ENCODE data around the gene NKX2-3. TPM values are rescaled to one million over a fixed set of nuclear protein-coding genes. Genes with fewer than 3 reads are reported as not detected.

NKX2-3 gene
- total RNA-seq, 2 experiments from 2014 or later, result not detected

DNA sequence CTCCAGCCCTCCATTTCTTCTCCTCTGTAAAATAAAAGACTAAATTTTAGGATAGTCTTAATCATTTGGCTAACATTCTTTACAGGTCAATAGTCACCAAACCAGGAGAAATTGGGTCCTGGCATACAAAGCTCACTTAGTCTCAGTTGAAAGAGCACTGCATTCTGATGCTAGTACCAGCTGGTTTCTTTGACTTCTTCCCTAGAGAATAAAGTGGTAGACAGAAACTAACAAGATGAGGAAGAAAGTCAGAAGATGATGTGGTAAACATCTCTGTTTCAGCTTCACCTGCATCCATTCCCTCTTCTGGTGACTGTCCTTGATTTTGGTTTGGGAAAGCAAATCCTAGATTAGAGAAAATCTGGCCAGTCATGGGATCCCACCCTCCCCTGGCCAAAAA, 37.2 kb downstream of the NKX2-3 start:
- no TSS peak for BruUV-seq (replicated peaks)
- POLR2A ChIA-PET, result no interaction called here
- no peaks in the 10 kb centered on the region for H3K79me2 ChIP-seq (ENCODE audit: insufficient read depth, low read depth, low read length)
- H3K9me2 ChIP-seq (ENCODE audit: insufficient read depth, low read length), result no peaks in the 10 kb centered on the region
- H2AFZ ChIP-seq (ENCODE audit: low read length), result no peak overlapping the region
- no peak overlapping the region for H3K4me3 ChIP-seq (ENCODE audit: low read depth, low read length, poor library complexity, severe bottlenecking)
- H3K4me1 ChIP-seq (ENCODE audit: insufficient read depth, low read length, poor library complexity, severe bottlenecking), result no peaks in the 10 kb centered on the region
- no peak overlapping the region for H3K27ac ChIP-seq (ENCODE audit: low read depth, low read length, poor library complexity, severe bottlenecking)
- H3K36me3 ChIP-seq (ENCODE audit: insufficient read depth, low read length), result no peaks in the 10 kb centered on the region
- DNase-seq (ENCODE audit: low spot score), result peak; percentile 9
- no peak for TF ChIP-seq EZH2phosphoT487 (IDR thresholded peaks at IDR 0.05; ENCODE audit: borderline replicate concordance, low read depth, low read length)
- TF ChIP-seq, protein P1, sequence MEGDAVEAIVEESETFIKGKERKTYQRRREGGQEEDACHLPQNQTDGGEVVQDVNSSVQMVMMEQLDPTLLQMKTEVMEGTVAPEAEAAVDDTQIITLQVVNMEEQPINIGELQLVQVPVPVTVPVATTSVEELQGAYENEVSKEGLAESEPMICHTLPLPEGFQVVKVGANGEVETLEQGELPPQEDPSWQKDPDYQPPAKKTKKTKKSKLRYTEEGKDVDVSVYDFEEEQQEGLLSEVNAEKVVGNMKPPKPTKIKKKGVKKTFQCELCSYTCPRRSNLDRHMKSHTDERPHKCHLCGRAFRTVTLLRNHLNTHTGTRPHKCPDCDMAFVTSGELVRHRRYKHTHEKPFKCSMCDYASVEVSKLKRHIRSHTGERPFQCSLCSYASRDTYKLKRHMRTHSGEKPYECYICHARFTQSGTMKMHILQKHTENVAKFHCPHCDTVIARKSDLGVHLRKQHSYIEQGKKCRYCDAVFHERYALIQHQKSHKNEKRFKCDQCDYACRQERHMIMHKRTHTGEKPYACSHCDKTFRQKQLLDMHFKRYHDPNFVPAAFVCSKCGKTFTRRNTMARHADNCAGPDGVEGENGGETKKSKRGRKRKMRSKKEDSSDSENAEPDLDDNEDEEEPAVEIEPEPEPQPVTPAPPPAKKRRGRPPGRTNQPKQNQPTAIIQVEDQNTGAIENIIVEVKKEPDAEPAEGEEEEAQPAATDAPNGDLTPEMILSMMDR (conservative IDR thresholded peaks at IDR 0.05; ENCODE audit: low read length), result no peak
- H3K4me2 ChIP-seq (ENCODE audit: low read length), result no peak overlapping the region
- H3K9me3 ChIP-seq (ENCODE audit: low read length), result no peaks in the 10 kb centered on the region
- no peaks in the 10 kb centered on the region for H4K20me1 ChIP-seq (ENCODE audit: insufficient read depth, low read length)
- CTCF ChIA-PET (ENCODE audit: unreplicated experiment), result no interaction called here
- intact Hi-C loops (cut with micrococcal nuclease; ENCODE audit: unreplicated experiment), result no loop called here

DNA sequence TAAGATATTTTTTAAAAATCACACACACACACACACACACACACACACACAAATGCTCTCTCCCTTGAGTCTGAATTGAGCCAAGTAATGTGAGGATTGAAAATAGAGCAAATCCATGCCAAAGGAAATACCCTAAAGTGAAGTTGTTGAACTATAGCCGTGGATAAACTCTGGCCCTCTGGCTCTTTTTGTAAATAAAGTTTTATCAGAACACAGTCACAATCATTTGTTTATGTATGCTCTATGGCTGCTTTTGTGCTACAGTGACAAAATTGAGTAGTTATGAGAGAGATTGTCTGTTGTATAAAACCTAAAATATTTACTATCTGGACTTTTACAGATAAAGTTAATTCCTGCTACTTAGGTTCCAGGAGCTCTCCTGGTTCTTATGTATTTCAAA, 39.1 kb downstream of the NKX2-3 start:
- Histone ChIP-seq H3K4me2 (ENCODE audit: low read length) (no peak overlapping the region), H3K4me1 (ENCODE audit: insufficient read depth, low read length, poor library complexity, severe bottlenecking) (no peaks in the 10 kb centered on the region), H3K4me3 (ENCODE audit: low read depth, low read length, poor library complexity, severe bottlenecking) (no peak overlapping the region), H4K20me1 (ENCODE audit: insufficient read depth, low read length) (no peaks in the 10 kb centered on the region), H3K9me3 (ENCODE audit: low read length) (no peaks in the 10 kb centered on the region), H3K36me3 (ENCODE audit: insufficient read depth, low read length) (no peaks in the 10 kb centered on the region), H3K9me2 (ENCODE audit: insufficient read depth, low read length) (no peaks in the 10 kb centered on the region), H3K79me2 (ENCODE audit: insufficient read depth, low read depth, low read length) (no peaks in the 10 kb centered on the region), H3K27ac (ENCODE audit: low read depth, low read length, poor library complexity, severe bottlenecking) (no peak overlapping the region), H2AFZ (ENCODE audit: low read length) (no peak overlapping the region)
- no peak for DNase-seq (ENCODE audit: low spot score)
- TF ChIP-seq, protein P1 (conservative IDR thresholded peaks at IDR 0.05; ENCODE audit: low read length), result no peak
- TF ChIP-seq EZH2phosphoT487 (IDR thresholded peaks at IDR 0.05; ENCODE audit: borderline replicate concordance, low read depth, low read length), result no peak
- CTCF ChIA-PET (ENCODE audit: unreplicated experiment), result no interaction called here
- intact Hi-C loops (cut with micrococcal nuclease; ENCODE audit: unreplicated experiment), result no loop called here
- POLR2A ChIA-PET, result no interaction called here
- no TSS peak for BruUV-seq (replicated peaks)

DNA sequence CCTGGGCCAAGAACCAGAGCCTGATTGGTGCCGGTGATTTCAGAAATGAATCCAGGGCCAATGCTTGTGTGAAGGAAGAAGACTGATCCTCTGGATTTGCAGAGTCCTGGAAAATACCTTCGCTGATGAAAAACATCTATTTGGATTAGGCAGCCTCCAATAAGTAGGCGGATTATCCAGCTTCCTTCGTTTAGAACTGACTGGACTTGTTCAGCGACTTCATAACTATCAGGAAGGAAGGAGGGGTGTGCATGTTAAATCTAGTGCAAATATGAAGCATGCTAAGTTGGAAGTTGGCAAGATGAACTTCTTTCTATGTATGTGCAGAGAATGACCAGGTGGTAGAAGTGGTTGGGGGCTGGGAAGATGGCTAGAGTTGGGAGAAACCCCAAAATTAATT, 41.0 kb downstream of the NKX2-3 start:
- H3K79me2 ChIP-seq (ENCODE audit: insufficient read depth, low read depth, low read length), result no peaks in the 10 kb centered on the region
- no peaks in the 10 kb centered on the region for H3K9me3 ChIP-seq (ENCODE audit: low read length)
- no TSS peak for BruUV-seq (replicated peaks)
- CTCF ChIA-PET (ENCODE audit: unreplicated experiment), result no interaction called here
- H3K4me1 ChIP-seq (ENCODE audit: insufficient read depth, low read length, poor library complexity, severe bottlenecking), result no peaks in the 10 kb centered on the region
- H3K36me3 ChIP-seq (ENCODE audit: insufficient read depth, low read length), result no peaks in the 10 kb centered on the region
- no peaks in the 10 kb centered on the region for H4K20me1 ChIP-seq (ENCODE audit: insufficient read depth, low read length)
- no peaks in the 10 kb centered on the region for H3K9me2 ChIP-seq (ENCODE audit: insufficient read depth, low read length)
- H3K4me3 ChIP-seq (ENCODE audit: low read depth, low read length, poor library complexity, severe bottlenecking), result no peak overlapping the region
- TF ChIP-seq, protein P1 (conservative IDR thresholded peaks at IDR 0.05; ENCODE audit: low read length), result no peak
- TF ChIP-seq EZH2phosphoT487 (IDR thresholded peaks at IDR 0.05; ENCODE audit: borderline replicate concordance, low read depth, low read length), result no peak
- intact Hi-C loops (cut with micrococcal nuclease; ENCODE audit: unreplicated experiment), result no loop called here
- POLR2A ChIA-PET, result no interaction called here
- no peak overlapping the region for H2AFZ ChIP-seq (ENCODE audit: low read length)
- H3K4me2 ChIP-seq (ENCODE audit: low read length), result no peak overlapping the region
- H3K27ac ChIP-seq (ENCODE audit: low read depth, low read length, poor library complexity, severe bottlenecking), result no peak overlapping the region
- no peak for DNase-seq (ENCODE audit: low spot score)

All from OCI-LY7 (cell line).